Measurements from ENCODE around the gene EPOP. TPM values are rescaled to one million over a fixed set of nuclear protein-coding genes. Genes with fewer than 3 reads are reported as not detected.

The EPOP gene
- total and polyA plus RNA-seq, 2 of the 13 experiments (the other 11 are each of a cell fraction or from before 2014, with no cell fraction given) = 14.7 to 37.8 TPM

DNA sequence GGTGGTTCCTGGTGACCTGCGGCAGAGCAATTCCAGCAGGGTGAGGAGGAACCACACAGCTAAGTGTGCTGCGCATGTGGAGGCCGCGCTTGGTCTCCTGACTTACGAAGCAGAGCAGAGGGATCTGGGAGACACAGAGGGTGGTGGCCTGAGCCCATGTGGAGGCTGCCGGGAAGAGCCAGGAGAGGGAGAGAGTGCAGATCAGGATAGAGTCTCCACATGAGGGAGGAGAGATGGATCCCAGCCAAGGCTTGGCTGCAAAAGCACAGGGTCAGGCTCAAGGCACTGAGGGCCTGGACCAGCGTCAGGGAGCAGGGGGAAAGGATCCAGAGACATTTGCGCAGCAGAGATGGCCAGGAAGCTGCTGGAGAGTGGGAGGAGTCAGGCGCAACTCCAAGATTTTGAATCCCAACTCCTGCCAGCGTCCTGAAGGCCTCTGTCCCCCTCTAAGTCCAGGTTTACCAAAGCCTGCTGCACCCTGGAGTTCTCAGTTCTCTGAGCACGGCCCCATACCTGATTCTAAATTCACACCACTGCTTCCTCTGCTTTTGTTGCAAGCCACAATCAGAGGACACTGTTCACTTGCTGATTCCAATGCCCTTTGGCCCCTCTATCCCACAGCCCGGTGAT lies 19.1 kb upstream of the EPOP start (continued):
- TF ChIP-seq, protein P1, sequence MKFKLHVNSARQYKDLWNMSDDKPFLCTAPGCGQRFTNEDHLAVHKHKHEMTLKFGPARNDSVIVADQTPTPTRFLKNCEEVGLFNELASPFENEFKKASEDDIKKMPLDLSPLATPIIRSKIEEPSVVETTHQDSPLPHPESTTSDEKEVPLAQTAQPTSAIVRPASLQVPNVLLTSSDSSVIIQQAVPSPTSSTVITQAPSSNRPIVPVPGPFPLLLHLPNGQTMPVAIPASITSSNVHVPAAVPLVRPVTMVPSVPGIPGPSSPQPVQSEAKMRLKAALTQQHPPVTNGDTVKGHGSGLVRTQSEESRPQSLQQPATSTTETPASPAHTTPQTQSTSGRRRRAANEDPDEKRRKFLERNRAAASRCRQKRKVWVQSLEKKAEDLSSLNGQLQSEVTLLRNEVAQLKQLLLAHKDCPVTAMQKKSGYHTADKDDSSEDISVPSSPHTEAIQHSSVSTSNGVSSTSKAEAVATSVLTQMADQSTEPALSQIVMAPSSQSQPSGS (CRISPR knock-in tag; IDR thresholded peaks at IDR 0.05) = peak; percentile 31; the same call in 1 of the 2 replicates
- TF ChIP-seq HNRNPLL (IDR thresholded peaks at IDR 0.05; ENCODE audit: low read depth, low read length, poor library complexity, severe bottlenecking) (peak; percentile 51), KDM5B (CRISPR knock-in tag; IDR thresholded peaks at IDR 0.05; ENCODE audit: borderline replicate concordance) (peak; percentile 29; the same call in 1 of the 2 replicates), MEF2D (CRISPR knock-in tag; IDR thresholded peaks at IDR 0.05) (no peak), KMT2A (CRISPR knock-in tag; IDR thresholded peaks at IDR 0.05) (no peak), ZFYVE20 (CRISPR knock-in tag; IDR thresholded peaks at IDR 0.05; ENCODE audit: borderline replicate concordance, low read depth) (no peak), ZSCAN31 (CRISPR knock-in tag; IDR thresholded peaks at IDR 0.05; ENCODE audit: low read depth) (no peak), ZNF546 (CRISPR knock-in tag; conservative IDR thresholded peaks at IDR 0.05) (no peak), ZNF10 (CRISPR knock-in tag; IDR thresholded peaks at IDR 0.05; ENCODE audit: borderline replicate concordance, low read depth) (no peak), MAFG (CRISPR knock-in tag; IDR thresholded peaks at IDR 0.05) (no peak), IKZF4 (CRISPR knock-in tag; IDR thresholded peaks at IDR 0.05; ENCODE audit: borderline replicate concordance, low read depth, not compliant biosample characterization) (no peak), KAT8 (CRISPR knock-in tag; IDR thresholded peaks at IDR 0.05) (peak; percentile 31; the same call in 1 of the 2 replicates), ZNF781 (CRISPR knock-in tag; IDR thresholded peaks at IDR 0.05; ENCODE audit: borderline replicate concordance, not compliant biosample characterization) (no peak), ZNF792 (CRISPR knock-in tag; IDR thresholded peaks at IDR 0.05) (0 out of 2 replicates have a peak, but pooled peaks have one; percentile 23), ZBTB1 (CRISPR knock-in tag; IDR thresholded peaks at IDR 0.05; ENCODE audit: borderline replicate concordance) (no peak), ZNF609 (CRISPR knock-in tag; IDR thresholded peaks at IDR 0.05; ENCODE audit: borderline replicate concordance) (peak; percentile 30; the same call in 1 of the 2 replicates), MED8 (CRISPR knock-in tag; IDR thresholded peaks at IDR 0.05; ENCODE audit: insufficient replicate concordance) (no peak), ZNF280B (CRISPR knock-in tag; IDR thresholded peaks at IDR 0.05; ENCODE audit: borderline replicate concordance) (peak; percentile 59; the same call in 1 of the 2 replicates), ZNF136 (CRISPR knock-in tag; IDR thresholded peaks at IDR 0.05; ENCODE audit: low read depth) (no peak)
- TF ChIP-seq, protein P2, sequence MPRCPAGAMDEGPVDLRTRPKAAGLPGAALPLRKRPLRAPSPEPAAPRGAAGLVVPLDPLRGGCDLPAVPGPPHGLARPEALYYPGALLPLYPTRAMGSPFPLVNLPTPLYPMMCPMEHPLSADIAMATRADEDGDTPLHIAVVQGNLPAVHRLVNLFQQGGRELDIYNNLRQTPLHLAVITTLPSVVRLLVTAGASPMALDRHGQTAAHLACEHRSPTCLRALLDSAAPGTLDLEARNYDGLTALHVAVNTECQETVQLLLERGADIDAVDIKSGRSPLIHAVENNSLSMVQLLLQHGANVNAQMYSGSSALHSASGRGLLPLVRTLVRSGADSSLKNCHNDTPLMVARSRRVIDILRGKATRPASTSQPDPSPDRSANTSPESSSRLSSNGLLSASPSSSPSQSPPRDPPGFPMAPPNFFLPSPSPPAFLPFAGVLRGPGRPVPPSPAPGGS (CRISPR knock-in tag; IDR thresholded peaks at IDR 0.05) = no peak
